Prostate gland (tissue), 2 donors: ENCODE results near the gene KLHL41.

Experiments used
- CTCF ChIP-seq, 4 experiments: fragments of 200-600 bp in 2 of 4; fragments of 450-650 bp in 2 of 4; sonication (generic) in 2 of 4; IDR thresholded peaks; 1 replicate in 3 of 4; 2 replicates in 1 of 4; pipeline ENCODE4 v1.5.1; 2016 to 2019; ENCODE audit warnings: antibody characterized with exemption in 4 of 4, mild to moderate bottlenecking in 2 of 4, moderate library complexity in 2 of 4
- POLR2A ChIP-seq: fragments of 450-650 bp; IDR thresholded peaks from one replicate; pipeline ENCODE4 v1.6.1; 2016; ENCODE audit warnings: antibody characterized with exemption, mild to moderate bottlenecking

- TF ChIP-seq CTCF (IDR thresholded peaks at IDR 0.05) (no peak), POLR2A (no peak)
Observed at GRCh38 chr2:169572189-169572588, 62.7 kb downstream of the KLHL41 start.
